OCI-LY1 (cell line): Measurements from ENCODE around the gene ADCY2.

Experiments used
- H2AFZ ChIP-seq: fragments of 200-600 bp; sonication (generic), shearing (Covaris generic); 2 replicates; pipeline ENCODE4 v1.6.0; 2014; ENCODE audit warnings: antibody characterized with exemption, mild to moderate bottlenecking, low read length
- H3F3A ChIP-seq: fragments of 200-600 bp; sonication (generic), shearing (Covaris generic); 2 replicates; pipeline ENCODE4 v1.6.0; 2014; ENCODE audit warnings: mild to moderate bottlenecking, antibody characterized with exemption, low read length, moderate library complexity; ENCODE audit not compliant: insufficient read depth
- H3K27ac ChIP-seq: fragments of 200-600 bp; sonication (generic); 2 replicates; pipeline ENCODE4 v1.5.1; 2014; ENCODE audit warnings: low read length, mixed run types, mild to moderate bottlenecking, low read depth; ENCODE audit not compliant: poor library complexity, severe bottlenecking
- H3K27me3 ChIP-seq: fragments of 200-600 bp; sonication (generic); 2 replicates; pipeline ENCODE4 v1.6.0; 2014; ENCODE audit warnings: antibody characterized with exemption, mild to moderate bottlenecking, low read length, moderate library complexity; ENCODE audit not compliant: insufficient read depth
- H3K36me3 ChIP-seq: fragments of 200-600 bp; sonication (generic); 2 replicates; pipeline ENCODE4 v1.6.1; 2014; ENCODE audit warnings: mild to moderate bottlenecking, antibody characterized with exemption, low read length, moderate library complexity, mixed read lengths; ENCODE audit not compliant: insufficient read depth
- H3K4me1 ChIP-seq: fragments of 200-600 bp; sonication (generic); 2 replicates; pipeline ENCODE4 v1.5.1; 2014; ENCODE audit warnings: mild to moderate bottlenecking, low read length, moderate library complexity; ENCODE audit not compliant: insufficient read depth, severe bottlenecking
- H3K4me2 ChIP-seq: fragments of 200-600 bp; sonication (generic), shearing (Covaris generic); 2 replicates; pipeline ENCODE4 v1.6.1; 2014; ENCODE audit warnings: low read length
- H3K4me3 ChIP-seq: fragments of 200-600 bp; sonication (generic); 2 replicates; pipeline ENCODE4 v1.5.1; 2014; ENCODE audit warnings: low read length, low read depth, mild to moderate bottlenecking, mixed read lengths; ENCODE audit not compliant: poor library complexity, severe bottlenecking
- H3K79me2 ChIP-seq: fragments of 200-600 bp; shearing (Covaris generic); 2 replicates; pipeline ENCODE4 v1.6.1; 2016; ENCODE audit warnings: mixed run types, low read length, mixed read lengths; ENCODE audit not compliant: insufficient read depth
- H3K9ac ChIP-seq: fragments of 200-600 bp; sonication (generic), shearing (Covaris generic); 2 replicates; pipeline ENCODE4 v1.6.1; 2014; ENCODE audit warnings: mild to moderate bottlenecking, low read length, mixed read lengths
- H3K9me2 ChIP-seq: fragments of 200-600 bp; sonication (generic), shearing (Covaris generic); 2 replicates; pipeline ENCODE4 v1.6.1; 2014; ENCODE audit warnings: low read depth, mild to moderate bottlenecking, low read length, mixed read lengths
- H3K9me3 ChIP-seq: fragments of 200-600 bp; shearing (Covaris generic); 2 replicates; pipeline ENCODE4 v1.6.1; 2014; ENCODE audit warnings: low read length, mixed read lengths
- H4K20me1 ChIP-seq: fragments of 200-600 bp; sonication (generic), shearing (Covaris generic); 2 replicates; pipeline ENCODE4 v1.6.0; 2016; ENCODE audit warnings: mild to moderate bottlenecking, low read length; ENCODE audit not compliant: insufficient read depth
- EZH2 ChIP-seq: fragments of 200-600 bp; sonication (generic), shearing (Covaris generic); IDR thresholded peaks from 2 replicates; pipeline ENCODE4 v1.8.0; 2017; ENCODE audit warnings: borderline replicate concordance, mixed run types, mild to moderate bottlenecking, antibody characterized with exemption, low read length, moderate library complexity, mixed read lengths
- TF ChIP-seq, protein P1 (sequence below): fragments of 200-600 bp; sonication (generic), shearing (Covaris generic); IDR thresholded peaks from 2 replicates; pipeline ENCODE4 v1.5.1; 2017; ENCODE audit warnings: mild to moderate bottlenecking, antibody characterized with exemption, low read length, moderate library complexity, mixed read lengths

The ADCY2 gene

DNA sequence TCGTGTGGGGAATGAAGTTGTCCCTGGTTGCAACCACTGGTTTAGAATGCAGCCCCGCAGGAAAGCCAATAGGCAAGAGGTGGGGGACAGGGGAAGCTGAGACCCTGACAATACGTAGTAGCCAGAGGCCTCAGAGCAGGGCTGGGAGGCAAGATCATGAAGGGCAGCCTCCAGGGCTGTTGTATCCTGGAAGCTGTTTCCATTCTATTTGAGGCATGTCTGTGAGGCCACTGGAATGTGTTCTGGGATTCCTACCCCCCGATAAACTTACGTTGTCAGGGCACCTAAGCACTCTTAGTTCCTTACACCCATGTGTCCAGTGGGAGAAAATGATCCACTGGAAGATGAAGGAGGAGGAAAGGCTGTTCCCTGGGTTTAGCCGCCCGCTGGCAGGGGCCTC is 277.7 kb downstream of the ADCY2 start:
- Histone ChIP-seq H3K27me3 (no peaks in the 10 kb centered on the region), H3K9ac (no peak overlapping the region), H2AFZ (no peak overlapping the region), H3K79me2 (no peaks in the 10 kb centered on the region), H4K20me1 (no peaks in the 10 kb centered on the region), H3K4me1 (no peaks in the 10 kb centered on the region), H3K36me3 (no peaks in the 10 kb centered on the region), H3K4me2 (no peak overlapping the region), H3K9me2 (no peaks in the 10 kb centered on the region), H3K27ac (no peak overlapping the region), H3K4me3 (no peak overlapping the region), H3F3A (no peaks in the 10 kb centered on the region), H3K9me3 (no peaks in the 10 kb centered on the region)
- TF ChIP-seq, protein P1, sequence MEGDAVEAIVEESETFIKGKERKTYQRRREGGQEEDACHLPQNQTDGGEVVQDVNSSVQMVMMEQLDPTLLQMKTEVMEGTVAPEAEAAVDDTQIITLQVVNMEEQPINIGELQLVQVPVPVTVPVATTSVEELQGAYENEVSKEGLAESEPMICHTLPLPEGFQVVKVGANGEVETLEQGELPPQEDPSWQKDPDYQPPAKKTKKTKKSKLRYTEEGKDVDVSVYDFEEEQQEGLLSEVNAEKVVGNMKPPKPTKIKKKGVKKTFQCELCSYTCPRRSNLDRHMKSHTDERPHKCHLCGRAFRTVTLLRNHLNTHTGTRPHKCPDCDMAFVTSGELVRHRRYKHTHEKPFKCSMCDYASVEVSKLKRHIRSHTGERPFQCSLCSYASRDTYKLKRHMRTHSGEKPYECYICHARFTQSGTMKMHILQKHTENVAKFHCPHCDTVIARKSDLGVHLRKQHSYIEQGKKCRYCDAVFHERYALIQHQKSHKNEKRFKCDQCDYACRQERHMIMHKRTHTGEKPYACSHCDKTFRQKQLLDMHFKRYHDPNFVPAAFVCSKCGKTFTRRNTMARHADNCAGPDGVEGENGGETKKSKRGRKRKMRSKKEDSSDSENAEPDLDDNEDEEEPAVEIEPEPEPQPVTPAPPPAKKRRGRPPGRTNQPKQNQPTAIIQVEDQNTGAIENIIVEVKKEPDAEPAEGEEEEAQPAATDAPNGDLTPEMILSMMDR, result no peak
- no peak for TF ChIP-seq EZH2

DNA sequence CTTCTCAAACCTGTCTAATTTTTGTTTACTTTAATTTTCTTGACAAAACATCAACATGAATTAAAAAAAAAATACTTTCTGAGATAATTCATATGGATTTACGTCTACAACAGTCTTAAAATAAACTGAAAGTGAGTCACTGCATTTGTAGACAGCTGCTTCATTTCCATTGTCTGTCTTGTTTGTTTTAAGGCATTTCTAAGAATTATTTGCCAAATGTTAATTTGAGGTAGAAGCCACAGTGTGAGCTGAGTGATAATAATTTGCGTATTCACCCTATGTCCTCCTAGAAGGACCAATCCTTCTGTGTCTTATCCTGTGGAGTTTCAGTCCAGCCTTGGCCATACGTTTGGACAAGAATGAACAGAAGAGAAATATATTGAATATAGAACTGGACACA is 280.5 kb downstream of the ADCY2 start:
- Histone ChIP-seq H3K36me3 (no peaks in the 10 kb centered on the region), H3K4me1 (no peaks in the 10 kb centered on the region), H2AFZ (no peak overlapping the region), H3K27me3 (no peaks in the 10 kb centered on the region), H3F3A (no peaks in the 10 kb centered on the region), H3K9ac (no peak overlapping the region), H3K9me3 (no peaks in the 10 kb centered on the region), H3K4me3 (no peak overlapping the region), H3K27ac (no peak overlapping the region), H4K20me1 (no peaks in the 10 kb centered on the region), H3K79me2 (no peaks in the 10 kb centered on the region), H3K4me2 (no peak overlapping the region), H3K9me2 (no peaks in the 10 kb centered on the region)
- no peak for TF ChIP-seq EZH2
- TF ChIP-seq, protein P1, result no peak

DNA sequence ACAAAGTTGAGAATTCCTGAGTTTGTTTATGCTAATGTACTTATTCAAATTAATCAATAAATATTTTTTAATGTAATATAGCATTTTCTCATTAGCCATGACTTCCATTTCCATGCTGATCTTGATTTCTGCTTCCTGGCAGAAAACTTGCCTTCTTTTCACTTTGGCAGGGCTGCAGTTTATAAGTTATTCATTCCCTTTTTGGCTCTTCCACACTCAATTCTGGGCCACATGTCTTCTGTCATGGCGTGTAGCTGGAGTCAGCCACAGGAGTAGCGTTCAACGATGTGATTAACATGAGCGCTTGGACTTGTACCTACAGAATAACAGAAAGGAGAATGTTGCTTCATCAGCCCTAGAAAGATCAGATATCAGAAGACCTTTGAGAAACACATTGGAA is 282.1 kb downstream of the ADCY2 start:
- Histone ChIP-seq H3K4me3 (no peak overlapping the region), H2AFZ (no peak overlapping the region), H3K27me3 (no peaks in the 10 kb centered on the region), H3K9ac (no peak overlapping the region), H4K20me1 (no peaks in the 10 kb centered on the region), H3F3A (no peaks in the 10 kb centered on the region), H3K4me1 (no peaks in the 10 kb centered on the region), H3K36me3 (no peaks in the 10 kb centered on the region), H3K9me3 (no peaks in the 10 kb centered on the region), H3K27ac (no peak overlapping the region), H3K4me2 (no peak overlapping the region), H3K9me2 (no peaks in the 10 kb centered on the region), H3K79me2 (no peaks in the 10 kb centered on the region)
- TF ChIP-seq, protein P1, result no peak
- TF ChIP-seq EZH2, result no peak
